A673 (cell line): ENCODE measurements around the gene ETS2.

Experiments used
- EZH2 ChIP-seq: fragments of 200-600 bp; sonication (generic); IDR thresholded peaks from 2 replicates; pipeline ENCODE4 v1.6.1; 2017; ENCODE audit warnings: borderline replicate concordance, low read depth, mild to moderate bottlenecking, mixed read lengths, antibody characterized with exemption, low read length; ENCODE audit not compliant: poor library complexity, severe bottlenecking
- TF ChIP-seq, protein P1 (sequence below): fragments of 300-800, 200-600 bp; sonication (generic); conservative IDR thresholded peaks from 2 replicates; pipeline ENCODE4 v1.5.1; 2017; ENCODE audit warnings: low read depth, mild to moderate bottlenecking, antibody characterized with exemption, low read length, moderate library complexity, mixed read lengths

- TF ChIP-seq, protein P1, sequence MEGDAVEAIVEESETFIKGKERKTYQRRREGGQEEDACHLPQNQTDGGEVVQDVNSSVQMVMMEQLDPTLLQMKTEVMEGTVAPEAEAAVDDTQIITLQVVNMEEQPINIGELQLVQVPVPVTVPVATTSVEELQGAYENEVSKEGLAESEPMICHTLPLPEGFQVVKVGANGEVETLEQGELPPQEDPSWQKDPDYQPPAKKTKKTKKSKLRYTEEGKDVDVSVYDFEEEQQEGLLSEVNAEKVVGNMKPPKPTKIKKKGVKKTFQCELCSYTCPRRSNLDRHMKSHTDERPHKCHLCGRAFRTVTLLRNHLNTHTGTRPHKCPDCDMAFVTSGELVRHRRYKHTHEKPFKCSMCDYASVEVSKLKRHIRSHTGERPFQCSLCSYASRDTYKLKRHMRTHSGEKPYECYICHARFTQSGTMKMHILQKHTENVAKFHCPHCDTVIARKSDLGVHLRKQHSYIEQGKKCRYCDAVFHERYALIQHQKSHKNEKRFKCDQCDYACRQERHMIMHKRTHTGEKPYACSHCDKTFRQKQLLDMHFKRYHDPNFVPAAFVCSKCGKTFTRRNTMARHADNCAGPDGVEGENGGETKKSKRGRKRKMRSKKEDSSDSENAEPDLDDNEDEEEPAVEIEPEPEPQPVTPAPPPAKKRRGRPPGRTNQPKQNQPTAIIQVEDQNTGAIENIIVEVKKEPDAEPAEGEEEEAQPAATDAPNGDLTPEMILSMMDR: no peak
- TF ChIP-seq EZH2: no peak
These were observed 17.3 kb upstream of the ETS2 start for GRCh38 chr21:38788275-38788905.
